ENCODE results near the gene FOXO6. TPM values are rescaled to one million over a fixed set of nuclear protein-coding genes. Genes with fewer than 3 reads are reported as not detected.
A peak's percentile ranks its signal among the peaks of the same experiment; 100 is the strongest.

The FOXO6 gene
- total RNA-seq, 1 donor from 2014 or later, result not detected

- peak in 1 of 2 donors; percentile 25 for DNase-seq (ENCODE audit: low read depth in 2 of 2)
Measured at GRCh38 chr1:41423511-41424191, 62.4 kb downstream of the FOXO6 start.

GRCh38 chr1:41424581-41425118 is 63.4 kb downstream of the FOXO6 start:
- DNase-seq (ENCODE audit: low read depth in 2 of 2), result no peak

- DNase-seq (ENCODE audit: low read depth in 2 of 2), result no peak
Measured at GRCh38 chr1:41425369-41425768, 64.1 kb downstream of the FOXO6 start.

DNA sequence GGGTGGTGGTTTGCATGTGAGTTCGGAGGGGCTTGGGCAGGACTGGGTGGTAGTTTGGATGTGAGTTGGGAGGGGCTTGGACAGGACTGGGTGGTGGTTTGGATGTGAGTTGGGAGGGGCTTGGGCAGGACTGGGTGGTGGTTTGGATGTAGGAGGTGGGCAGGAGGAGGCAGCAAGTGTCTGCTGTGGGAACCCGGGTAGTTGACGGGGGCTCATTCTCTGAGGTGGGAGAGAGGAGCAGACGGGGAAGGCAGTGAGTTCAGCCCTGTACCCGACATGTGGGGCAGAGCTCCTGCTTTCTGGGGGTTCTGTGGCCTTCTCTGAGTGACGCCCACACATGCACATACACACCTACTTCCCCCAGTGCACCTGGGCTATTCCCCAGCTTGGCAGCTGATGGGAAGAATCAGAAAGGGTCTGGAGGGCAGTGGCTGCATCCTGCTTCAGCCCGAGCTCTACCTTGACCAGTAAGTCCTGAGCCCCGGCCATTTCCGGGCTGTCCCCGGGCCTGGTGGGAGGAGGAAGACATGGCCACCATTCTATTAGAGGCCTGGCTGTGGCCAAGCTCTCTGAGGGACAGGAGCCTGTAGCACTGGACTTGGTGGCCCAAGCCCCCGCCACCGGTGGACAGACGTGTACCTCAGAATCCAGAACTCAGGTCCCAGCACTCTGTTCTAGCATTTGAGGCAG is 65.1 kb downstream of the FOXO6 start:
- DNase-seq (ENCODE audit: low read depth in 2 of 2), result no peak

- DNase-seq (ENCODE audit: low read depth in 2 of 2), result no peak
Measured at GRCh38 chr1:41427122-41427913, 66.1 kb downstream of the FOXO6 start.

GRCh38 chr1:41427916-41428737 is 66.9 kb downstream of the FOXO6 start:
- DNase-seq (ENCODE audit: low read depth in 2 of 2), result peak in 1 of 2 donors; percentile 41

GRCh38 chr1:41428738-41429640 is 67.8 kb downstream of the FOXO6 start:
- no peak for DNase-seq (ENCODE audit: low read depth in 2 of 2)

GRCh38 chr1:41429641-41430035 is 68.4 kb downstream of the FOXO6 start:
- no peak for DNase-seq (ENCODE audit: low read depth in 2 of 2)

DNA sequence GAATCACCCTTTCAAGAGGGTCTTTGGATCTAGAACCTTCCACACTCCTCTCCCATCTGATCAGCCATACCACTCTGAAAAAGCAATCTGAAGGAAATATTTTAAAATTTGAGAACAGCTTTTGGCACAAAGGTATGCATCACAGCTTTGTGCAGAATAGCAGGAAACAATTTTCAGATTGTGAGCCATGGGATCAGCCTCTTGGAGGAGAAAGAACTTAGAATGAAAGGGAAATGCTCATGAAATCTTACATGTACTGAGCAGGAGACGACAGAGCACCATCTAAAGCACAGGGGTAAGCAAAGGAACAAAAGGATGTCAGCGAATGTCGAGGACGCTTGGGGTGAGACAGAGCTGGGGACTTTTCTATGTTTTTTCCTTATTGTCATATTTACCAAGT is 68.8 kb downstream of the FOXO6 start:
- DNase-seq (ENCODE audit: low read depth in 2 of 2), result no peak

DNA sequence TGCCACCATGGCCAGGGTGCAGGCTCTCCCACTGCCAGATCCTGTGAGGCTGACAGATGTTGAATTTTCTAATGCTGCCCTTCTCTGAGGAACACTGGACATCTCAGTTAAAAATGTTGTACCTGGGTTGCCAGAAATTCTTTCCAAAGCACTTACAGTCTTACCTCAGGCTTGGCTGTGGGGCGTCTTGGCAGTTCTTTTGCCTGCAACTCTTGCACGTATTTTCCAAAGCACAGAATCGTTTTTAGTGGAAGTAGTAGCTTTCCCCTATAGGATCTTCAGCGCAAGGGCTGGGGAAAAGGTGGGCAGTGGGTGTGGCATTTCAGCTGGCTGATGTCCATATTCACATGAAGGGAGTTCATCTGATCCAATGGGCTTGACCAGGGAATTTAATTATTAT is 69.3 kb downstream of the FOXO6 start:
- DNase-seq (ENCODE audit: low read depth in 2 of 2), result no peak

DNA sequence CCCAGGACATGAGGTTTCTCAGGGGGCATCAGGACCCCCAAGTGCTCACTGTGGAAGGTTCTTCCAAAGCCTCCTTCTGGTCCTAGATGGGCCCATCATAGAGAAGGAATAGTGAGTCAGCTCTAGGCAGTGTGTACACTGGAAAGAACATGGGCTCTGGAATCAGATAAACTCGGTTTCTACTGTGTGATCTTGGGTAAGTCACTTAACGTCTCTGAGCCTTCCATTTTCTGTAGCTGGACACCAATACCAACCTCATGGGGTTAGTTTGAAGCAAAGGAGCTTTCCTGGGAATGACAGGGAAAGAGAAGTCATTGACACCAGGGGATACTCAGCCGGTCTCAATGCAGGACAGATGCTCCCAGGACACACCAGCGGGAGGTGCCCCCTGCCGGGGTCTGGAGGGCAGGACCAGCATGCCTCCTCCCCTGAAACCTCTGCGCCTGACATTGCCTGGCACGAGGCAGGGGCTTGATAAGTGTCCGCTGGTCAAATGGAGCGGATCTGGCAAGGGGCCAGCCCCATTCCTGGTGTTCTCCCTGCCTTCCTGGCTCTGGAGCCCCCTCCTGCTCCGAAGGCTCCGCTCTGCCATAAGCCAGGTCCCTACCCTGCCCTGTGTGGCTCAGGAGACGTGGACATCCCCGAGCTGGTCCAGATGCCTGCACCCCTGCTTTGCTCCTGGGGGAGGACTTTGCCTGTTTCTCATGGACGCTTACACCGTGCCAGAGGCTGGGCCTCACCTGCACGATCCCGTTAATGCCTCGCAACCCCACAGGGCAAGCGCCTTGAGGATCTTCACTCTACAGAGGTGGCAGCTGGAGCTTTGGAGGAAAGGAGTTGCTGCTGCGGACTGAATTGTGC is 70.5 kb downstream of the FOXO6 start:
- DNase-seq (ENCODE audit: low read depth in 2 of 2), result peak in 1 of 2 donors; percentile 25

Other genes with a start within 250 kb of the FOXO6 start
- gene SCMH1, start 119.1 kb upstream of the FOXO6 start, total RNA-seq, result 6.8 and 9.7 TPM in 2 replicates
- gene EDN2, start 123.2 kb downstream of the FOXO6 start, total RNA-seq, result not detected in 2 replicates

All from lung microvascular endothelial cell (primary cell).